HG02588 (cell line): ENCODE results near the gene IKZF2.

Experiments used
- ATAC-seq: cut with Tn5 transposase; IDR thresholded peaks from one replicate; pipeline ENCODE4 v1.9.1; 2021; ENCODE audit warnings: mild to moderate bottlenecking, moderate library complexity; ENCODE audit not compliant: unreplicated experiment

IKZF2 gene

DNA sequence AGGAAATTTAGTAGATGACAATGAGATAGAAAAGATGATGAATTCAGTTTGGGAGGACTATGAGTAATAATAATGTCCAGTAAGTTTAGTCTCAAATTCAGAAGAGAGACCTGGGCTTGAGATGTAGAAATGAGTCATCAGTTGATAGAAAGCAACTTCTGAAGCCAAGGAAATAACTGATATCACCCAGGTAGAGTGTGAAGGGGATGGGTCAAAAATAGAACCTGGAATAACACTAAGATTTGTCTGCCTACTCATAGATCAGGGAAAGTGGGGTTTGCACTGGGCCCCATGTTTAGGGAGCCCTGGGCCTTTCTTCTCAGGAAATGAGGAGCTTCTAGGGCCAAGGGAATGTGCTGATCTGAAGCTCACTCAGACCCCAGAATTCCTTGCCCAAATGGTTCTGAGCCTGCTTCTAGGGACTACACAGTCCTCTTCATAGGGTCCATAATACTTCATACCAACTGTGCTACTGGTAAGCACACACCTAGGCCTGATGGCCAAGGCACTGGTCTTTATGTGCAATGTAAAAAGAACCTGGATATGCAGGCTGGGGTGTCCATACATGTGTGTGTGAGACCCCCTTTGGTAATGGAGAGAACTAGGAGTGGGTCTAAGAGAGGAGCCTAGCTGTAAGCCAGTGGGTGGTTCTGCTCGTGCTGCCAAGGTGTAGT, 141.2 kb downstream of the IKZF2 start:
- ATAC-seq = no peak

DNA sequence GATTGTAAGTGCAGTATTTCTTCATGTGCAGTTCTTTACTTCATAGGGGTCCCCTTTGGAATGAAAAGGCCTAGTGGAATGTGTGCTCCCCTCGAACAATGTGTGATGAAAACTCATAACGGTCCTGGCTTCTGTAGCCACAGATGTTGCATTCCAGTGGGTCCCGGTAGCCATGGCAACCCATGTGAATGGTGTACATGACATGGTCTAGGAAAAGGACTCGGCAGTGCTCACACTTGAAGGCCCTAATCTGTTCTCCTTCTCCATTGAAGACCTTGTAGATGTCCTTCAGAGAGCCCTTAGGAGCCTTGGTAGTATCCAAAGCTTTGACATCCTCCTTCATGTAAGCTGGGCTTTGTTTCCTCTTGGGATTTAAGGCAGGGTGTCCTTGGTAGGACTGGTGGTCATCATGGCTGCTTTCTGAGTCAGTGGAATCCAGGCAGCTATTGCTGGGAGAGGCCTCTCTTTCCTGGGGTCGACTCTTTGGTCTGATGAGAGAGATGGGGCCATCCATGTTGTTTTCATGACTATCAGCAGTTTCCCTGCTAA, 144.0 kb downstream of the IKZF2 start:
- no peak for ATAC-seq

DNA sequence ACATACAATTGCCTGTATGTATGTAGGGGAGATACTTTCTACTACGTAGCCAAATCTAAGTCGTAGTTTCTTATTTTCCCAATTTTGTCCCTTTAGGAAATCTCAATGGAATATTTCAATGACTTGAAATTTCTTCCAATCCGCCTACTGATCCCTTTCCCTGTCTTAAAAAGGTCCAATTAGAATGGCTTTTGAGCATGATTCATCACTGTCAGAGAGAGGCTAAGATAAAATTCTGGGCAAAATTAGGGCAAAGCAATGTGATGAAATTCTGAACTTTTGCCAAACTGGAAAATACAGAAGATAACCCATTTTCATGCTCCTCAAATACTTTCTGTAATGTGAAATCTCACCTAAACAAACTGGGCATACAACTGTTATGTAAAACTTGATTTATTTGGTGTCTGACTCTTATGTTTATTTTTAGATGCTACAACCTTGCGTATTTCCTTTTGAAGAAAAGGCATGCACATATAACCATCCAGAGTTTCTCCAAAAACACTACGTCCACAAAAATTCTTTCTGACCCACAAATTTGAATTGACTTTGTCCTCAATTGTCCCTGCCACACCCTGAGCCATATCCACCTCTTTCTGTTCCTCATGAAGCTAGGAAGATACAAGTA, 147.1 kb downstream of the IKZF2 start:
- ATAC-seq = no peak

DNA sequence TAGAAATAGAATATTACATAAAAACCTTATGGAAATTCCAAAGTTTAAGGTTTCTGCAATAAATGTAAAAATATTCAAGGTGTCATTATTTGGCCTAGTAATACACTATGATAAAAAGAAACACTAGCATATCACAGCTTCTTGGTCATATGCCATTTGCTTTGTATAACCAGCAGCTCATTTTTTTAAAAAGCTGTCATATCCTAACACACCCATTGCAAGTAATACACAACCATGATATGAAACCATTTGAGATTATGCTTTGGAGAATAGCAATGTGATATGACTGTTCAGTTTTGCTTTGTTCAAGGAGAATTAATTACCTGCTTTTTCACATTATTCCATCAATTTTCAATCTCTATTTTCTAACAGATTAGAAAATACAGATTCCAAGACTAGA, 149.0 kb downstream of the IKZF2 start:
- ATAC-seq = no peak

DNA sequence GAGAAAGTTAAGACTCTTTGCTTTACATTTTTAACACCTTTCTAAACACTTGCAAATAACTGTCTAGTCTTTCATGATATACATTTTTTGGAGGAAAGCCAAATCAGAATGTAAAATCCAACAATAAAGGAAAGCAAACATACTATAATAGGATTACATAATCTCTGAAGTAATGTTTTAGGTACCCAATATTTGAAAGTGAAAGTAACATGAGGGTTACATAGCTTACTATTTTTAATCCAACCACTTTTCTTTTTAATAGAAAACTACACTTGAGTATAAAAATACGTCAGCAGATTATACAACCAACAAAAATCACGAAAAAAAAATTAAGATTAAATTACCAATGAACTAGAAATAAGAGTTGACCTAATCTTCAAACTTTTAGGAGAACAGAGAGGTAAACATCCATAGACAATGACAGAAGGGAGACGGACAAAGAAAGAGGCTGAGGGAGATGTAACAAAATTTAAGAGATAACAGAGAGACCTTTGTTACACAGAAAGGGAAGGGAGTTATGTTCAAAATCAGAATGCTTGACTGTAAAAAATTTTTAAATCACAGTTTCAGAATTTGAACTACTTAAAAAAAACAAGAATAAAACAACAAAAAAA, 150.0 kb downstream of the IKZF2 start:
- no peak for ATAC-seq

DNA sequence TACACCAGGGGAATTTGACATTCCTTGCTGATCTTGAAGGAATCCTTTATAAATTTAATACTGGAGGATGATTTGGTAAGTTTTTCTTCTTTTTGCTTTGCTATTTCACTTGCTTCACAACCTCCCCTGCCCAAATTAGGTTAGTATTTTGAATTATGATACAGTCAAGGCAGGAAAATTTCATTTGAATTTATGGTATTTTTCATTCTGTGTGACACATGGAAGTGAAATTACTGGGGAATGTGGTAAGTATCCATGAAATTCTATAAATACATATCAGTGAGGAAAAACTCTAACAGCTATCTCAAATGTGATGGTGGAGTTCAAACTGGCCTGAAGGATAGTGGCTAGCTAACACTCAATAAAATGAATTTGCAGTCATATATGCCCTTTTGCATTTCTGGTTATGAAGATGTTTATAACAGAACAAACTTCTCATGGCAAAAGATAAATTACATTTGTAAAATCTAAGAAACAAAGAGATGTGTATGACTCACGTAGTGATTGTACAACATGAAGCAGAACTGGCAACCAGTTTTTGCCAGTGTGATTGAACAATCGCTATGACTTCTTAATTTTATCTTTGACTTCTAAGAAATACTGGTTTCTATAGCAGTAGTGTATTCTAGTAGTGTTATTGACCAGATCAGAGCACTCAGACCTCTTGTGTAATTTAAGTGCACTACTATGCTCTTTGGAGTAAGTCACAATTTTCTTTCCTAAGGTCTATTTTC, 152.6 kb downstream of the IKZF2 start:
- no peak for ATAC-seq

DNA sequence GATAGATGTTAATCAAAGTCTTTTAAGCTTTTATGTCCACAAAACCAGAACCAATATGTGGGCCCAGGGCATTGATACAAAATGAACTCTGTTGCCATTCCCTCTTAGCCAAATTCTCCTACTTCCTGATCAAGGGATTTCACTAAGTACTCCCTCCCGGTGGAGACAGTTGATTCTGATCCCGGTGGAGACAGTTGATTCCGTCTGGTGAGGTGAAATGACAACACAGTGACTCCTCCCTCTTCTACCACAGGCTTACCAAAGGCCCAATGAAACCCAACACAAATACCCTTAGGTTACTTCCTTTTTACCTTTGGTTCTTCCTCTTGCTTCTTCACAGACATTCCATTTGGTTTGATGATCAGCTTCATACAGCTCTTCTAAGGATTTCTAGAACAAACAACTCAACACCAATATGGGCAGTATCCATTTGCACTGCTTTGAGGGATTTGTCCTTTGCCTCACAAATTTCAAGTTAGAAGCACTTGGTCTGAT, 153.8 kb downstream of the IKZF2 start:
- no peak for ATAC-seq

DNA sequence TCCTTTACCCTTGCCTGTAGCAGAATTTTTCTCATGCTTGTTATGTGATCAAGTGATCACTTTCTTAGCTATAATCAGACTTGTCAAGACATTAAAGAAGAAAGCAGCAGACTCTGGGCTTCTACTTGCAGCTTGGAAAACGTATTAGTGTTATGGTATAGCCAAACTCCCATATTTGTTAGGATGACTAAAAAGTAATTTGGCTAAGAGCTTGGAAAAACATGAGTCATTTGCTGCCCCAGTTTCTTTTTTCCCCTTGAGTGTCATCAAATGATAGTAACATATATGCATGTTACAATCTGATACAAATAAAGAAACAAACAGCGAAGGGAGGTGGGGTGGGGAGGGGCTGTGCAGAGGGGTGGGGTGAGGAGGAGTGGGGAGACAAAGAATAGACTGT, 155.5 kb downstream of the IKZF2 start:
- ATAC-seq = no peak

DNA sequence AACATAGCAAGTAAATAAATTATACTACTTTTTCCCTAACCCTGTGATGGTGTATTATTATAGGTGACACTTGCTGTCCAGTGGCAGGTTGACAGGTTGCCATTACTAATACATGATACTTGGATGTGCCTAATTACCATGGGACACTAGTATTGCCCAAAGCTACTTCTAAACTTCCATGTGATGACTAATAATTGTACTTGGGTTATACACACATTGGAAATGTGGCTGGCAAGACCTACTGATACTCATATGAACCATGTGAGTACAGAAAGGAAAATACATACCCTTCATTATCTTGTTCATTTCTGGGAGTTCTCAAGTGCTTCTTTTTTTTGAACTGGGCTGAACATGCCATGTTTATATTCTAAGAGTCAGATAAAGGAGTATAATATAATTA, 156.4 kb downstream of the IKZF2 start:
- ATAC-seq = no peak

DNA sequence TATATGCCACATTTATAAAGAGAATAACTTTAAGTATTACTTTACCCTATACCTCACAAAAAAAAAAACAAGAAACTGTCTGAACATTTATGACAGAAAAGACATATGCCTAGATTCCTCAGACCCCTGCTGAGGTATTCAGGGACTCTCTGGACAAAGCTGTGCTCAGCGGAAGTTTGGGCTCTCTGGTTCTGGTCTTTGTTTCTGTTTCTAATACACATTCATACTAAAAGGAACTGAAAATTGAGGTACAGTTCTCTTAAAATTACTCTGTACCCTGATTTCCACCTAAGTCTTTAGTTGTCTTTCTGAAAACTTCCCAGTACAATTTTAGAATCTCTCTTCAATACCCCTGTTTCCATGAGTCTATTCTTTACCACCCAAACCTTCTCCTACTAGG, 160.3 kb downstream of the IKZF2 start:
- ATAC-seq = peak; percentile 65

DNA sequence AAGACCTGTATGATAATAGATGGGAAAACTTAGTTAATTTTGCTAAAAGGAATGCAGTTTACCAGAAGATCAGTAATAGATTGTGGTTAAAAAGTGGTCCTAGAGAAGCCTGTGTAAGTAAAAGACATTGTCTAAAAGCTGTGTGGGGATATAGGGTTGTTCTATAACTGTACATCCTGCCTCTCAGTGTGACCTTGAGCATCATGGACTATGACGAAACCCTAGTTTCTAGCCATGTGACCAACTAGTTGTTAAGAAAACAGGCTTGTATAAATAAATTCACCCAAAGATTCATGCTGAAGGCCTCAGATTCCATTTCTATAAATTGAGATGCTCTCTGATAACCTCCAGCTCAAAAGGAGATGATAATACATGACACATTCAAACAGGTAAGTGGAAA, 160.7 kb downstream of the IKZF2 start:
- ATAC-seq = no peak

DNA sequence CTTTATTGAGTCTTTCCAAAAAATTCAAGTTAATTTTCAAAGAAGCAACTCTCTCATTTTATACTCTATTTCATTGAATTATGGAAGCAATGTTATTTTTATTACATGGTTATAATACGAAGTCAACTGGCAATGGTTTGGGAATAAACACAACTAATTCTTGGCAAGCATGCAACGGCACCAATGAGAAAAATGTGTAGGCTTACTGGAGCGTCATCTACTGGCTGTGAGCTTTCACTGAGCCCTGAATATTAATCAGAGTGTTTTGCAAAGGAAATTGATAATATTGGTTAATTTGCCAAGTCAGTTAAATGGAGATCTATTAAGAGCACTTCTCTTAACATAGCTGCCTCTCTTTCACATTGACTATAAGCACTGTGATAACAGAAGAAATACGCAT, 163.9 kb downstream of the IKZF2 start:
- no peak for ATAC-seq

DNA sequence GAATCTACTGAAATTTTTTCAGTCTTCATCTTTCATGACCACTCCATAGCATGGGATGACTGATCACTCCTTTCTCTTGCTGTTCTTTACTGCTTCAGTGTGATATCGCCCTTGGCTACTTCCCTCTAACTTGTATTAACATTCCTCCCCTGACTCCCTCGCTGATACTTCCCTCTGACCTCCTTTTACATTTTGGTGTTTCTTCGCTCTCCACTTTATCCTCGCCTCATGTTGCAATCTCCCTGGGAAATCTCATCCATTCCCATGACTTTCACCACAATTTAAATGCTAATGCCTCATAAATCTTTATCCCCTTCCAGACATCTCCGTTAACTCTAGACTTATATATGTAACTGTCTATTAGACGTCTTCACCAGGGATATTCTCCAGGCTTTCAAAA, 167.3 kb downstream of the IKZF2 start:
- ATAC-seq = no peak

DNA sequence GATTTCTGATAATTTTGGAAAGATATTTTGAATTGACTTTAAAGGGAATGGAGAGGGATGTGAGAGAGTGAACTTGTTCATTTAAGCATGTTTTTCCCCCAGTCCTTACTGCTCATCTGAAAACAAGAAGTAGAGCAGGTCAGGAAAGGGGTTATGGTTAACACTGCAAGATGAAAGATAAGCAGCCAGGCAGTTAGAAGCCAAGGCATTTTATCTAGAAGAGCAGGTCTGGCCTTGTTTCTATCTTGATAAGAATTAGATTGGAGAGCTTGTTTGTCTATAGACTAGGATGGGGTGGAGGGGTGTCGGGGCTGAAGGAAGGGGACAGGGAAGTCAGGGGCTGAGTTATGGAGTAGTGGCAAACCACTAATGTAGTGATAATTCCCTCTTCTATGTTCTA, 171.6 kb downstream of the IKZF2 start:
- ATAC-seq = no peak

DNA sequence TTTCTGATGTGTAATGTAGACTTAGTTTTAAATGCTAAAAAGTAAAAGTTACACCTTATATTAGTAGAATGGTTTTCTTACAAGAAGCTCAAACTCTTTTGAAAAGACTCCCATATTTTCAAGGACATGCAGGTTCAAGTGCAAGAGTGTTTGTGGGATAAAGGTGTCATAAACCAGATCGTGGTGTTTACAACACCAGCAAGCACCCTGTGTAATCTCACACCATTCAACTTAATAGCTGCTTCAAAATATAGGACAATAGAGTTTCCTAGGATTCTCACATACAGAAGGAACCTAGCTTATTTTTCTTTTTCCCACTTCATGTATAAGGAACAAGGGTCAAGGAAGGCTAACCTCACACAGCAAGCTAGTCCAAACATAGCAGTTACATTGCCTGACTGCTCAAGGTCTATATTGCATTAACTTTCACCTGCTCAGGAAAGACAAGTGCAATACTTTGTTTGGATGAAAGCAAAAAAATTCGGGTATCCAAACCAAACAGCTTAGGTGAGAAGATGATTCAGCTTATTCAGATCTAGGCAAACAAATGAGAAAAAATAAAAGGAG, 172.3 kb downstream of the IKZF2 start:
- no peak for ATAC-seq

DNA sequence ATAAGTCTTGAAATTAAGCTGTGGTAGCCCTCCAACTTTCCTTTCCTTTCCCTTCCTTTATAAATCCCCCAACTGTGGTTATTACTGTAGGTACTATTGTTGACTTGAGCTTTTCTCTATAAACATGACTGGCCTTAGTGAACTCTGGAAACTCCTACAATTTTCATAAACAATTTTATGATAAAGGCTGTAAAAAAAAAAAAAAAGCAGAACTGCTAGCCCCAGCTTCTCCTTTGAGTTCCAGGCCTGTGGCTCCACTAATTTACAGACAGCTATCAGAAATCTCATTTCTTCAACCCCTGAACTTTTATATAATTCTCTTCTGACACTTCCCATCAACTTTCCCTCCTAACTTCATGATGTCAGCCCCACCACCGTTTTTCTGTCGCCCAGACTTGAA, 174.3 kb downstream of the IKZF2 start:
- no peak for ATAC-seq

DNA sequence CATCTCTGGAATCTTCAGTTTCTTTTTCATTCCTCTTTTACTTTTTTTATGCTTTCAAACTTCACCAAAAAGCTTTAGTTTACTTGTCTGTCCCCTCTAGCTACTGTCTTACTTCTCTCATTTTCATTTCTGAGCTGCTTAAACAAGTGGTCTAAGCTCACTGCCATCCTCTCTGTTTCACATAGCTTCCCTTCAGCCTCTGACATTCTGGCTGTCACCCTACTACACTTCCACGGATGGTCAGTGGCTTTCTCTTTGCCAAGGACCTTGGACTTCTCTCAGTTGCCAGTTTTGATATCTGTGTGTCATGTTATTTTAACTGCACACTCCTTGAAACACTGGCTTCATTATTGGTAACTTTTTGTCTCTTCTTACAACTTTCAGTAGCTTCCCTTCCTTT, 176.1 kb downstream of the IKZF2 start:
- peak; percentile 74 for ATAC-seq

DNA sequence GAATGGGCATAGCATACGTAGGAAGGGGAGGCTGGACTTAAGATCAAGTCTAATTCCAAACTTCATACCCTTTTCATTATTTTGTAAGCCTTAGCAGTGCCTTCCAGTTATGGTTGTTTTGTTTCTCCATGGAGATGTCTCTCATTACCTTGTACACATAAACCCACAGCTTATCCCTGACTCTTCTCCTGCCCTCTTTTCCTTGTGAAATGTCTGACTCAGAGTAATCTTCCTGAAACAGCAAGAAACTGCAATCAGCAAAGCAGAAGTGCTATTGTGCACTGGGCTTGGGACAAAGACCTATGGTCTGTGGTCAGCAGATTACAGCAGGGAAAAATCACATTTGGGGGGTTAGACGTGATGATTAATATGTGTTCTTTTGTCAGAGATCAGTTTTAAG, 176.7 kb downstream of the IKZF2 start:
- ATAC-seq = no peak

DNA sequence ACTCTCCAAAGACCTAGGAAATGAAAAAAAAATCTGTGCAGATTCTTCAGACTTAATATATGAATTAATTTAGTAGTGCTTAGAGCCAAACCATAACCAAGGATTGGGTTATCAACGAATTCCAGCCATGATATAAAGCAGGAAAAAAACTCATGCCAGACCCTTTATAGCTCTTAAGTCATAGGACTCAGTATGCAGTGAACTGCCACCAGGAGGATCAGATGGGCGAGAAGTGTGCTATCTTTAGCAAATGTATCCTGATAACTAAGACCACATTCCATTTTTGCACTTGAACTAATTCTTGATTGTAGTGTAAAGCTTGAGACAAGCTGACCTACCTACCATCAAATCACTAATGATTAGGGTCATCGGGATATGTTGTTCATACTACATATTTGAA, 178.1 kb downstream of the IKZF2 start:
- ATAC-seq = no peak

DNA sequence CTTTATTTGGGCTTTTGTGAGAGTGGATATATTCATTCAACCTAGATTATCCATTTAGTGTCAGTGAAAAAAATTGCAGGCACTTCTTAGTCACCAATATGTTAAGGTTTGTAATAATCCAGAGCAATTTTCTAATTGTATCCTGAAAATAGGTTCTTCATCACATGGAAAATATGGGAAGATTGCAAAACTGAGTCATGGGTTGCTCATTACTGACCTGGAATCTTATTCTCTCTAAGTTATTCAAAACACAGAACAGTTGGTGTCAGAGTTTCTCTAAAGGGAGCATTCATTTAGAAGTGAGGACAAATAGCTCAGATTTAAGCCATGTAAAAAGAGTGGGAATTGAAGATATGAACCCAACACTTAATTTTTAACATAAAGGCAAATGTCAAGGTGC, 181.3 kb downstream of the IKZF2 start:
- ATAC-seq = no peak
